HEK293T (cell line): ENCODE measurements around the gene SYT7.

Experiments used
- ARNT ChIP-seq: fragments of 450-650 bp; IDR thresholded peaks from 2 replicates; pipeline ENCODE4 v1.6.1; 2017; ENCODE audit warnings: mild to moderate bottlenecking
- CTBP1 ChIP-seq: fragments of 450-650 bp; IDR thresholded peaks from 2 replicates; pipeline ENCODE4 v1.6.1; 2016; ENCODE audit warnings: borderline replicate concordance
- FOXA1 ChIP-seq: fragments of 450-650 bp; IDR thresholded peaks from 2 replicates; pipeline ENCODE4 v1.6.1; 2016; ENCODE audit warnings: mild to moderate bottlenecking
- FOXK2 ChIP-seq: fragments of 450-650 bp; IDR thresholded peaks from 2 replicates; pipeline ENCODE4 v1.6.1; 2016; ENCODE audit warnings: mild to moderate bottlenecking
- FOXM1 ChIP-seq: fragments of 450-650 bp; IDR thresholded peaks from 2 replicates; pipeline ENCODE4 v1.6.1; 2017; ENCODE audit warnings: mild to moderate bottlenecking, borderline replicate concordance
- HDGF ChIP-seq: fragments of 450-650 bp; IDR thresholded peaks from 2 replicates; pipeline ENCODE4 v1.6.1; 2017; ENCODE audit warnings: antibody characterized with exemption, borderline replicate concordance
- LEF1 ChIP-seq: fragments of 450-650 bp; IDR thresholded peaks from 2 replicates; pipeline ENCODE4 v1.6.1; 2017; ENCODE audit warnings: mild to moderate bottlenecking, borderline replicate concordance
- NFRKB ChIP-seq: fragments of 450-650 bp; IDR thresholded peaks from 2 replicates; pipeline ENCODE4 v1.6.1; 2016; ENCODE audit warnings: mild to moderate bottlenecking, moderate library complexity
- SP1 ChIP-seq: fragments of 450-650 bp; IDR thresholded peaks from 2 replicates; pipeline ENCODE4 v1.6.1; 2017
- TARDBP ChIP-seq: fragments of 450-650 bp; IDR thresholded peaks from 2 replicates; pipeline ENCODE4 v1.6.1; 2016

DNA sequence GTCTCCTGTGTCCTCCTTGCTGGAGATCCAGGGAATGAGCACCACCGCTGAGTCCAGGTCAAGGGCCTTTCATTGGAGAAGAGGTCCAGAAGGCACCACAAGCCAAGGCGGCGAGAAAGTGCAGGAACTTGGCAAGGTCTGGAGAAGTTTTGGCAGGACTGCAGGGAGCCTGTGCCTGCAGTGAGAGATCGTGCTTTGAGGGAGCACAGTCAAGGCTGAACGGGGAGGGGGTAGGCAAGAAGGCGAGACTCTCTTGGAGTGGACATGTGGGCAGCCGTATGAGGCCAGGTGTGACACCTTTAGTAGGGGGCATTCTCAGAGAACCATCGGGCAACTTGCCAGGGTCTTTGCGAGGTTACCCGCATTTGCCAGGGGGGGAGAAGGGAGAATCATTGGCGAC lies 41.9 kb downstream of the SYT7 start:
- TF ChIP-seq FOXM1 (no peak), TARDBP (no peak), CTBP1 (no peak), LEF1 (no peak), NFRKB (no peak), HDGF (no peak), FOXA1 (no peak), SP1 (no peak), ARNT (no peak), FOXK2 (no peak)
